ENCODE results near the gene GATAD2A.
"Not testable (repeated sequence)": the region's sequence is repeated elsewhere in the genome, so short reads cannot be mapped to it uniquely, and the experiment has no call there.

Gene GATAD2A

GRCh38 chr19:19464339-19465098, 59.0 kb downstream of the GATAD2A start:
- DNase-seq (ENCODE audit: low read depth in 1 of 2, low spot score in 1 of 2), result no peak

DNA sequence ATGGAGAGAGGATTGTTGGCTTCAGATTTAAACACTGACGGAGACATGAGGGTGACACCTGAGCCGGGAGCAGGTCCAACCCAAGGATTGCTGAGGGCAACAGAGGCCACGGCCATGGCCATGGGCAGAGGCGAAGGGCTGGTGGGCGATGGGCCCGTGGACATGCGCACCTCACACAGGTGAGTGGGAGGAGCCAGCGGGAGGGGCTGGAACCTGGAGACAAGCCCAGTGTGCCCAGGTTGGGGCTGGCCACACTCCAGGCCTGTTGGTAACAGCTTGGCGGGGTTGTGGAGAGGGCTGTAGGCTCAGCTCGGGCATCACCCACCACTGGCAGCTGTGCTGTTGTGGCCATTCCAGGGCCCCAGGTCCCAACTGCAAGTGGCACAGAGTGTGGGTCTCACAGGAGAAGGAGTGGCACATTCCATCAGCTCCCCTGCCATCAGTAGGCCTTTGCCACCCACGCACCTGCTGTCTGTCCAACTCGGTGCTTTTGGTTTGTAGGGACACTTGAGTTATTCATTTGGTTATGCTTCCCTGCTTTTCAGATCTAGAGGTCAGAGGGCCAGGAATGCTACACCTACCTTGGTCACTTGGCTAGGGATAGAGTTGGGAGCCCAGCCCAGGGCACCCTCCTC, 60.1 kb downstream of the GATAD2A start:
- DNase-seq (ENCODE audit: low read depth in 1 of 2, low spot score in 1 of 2), result no peak

- no peak for DNase-seq (ENCODE audit: low read depth in 1 of 2, low spot score in 1 of 2)
These were observed 60.7 kb downstream of the GATAD2A start for GRCh38 chr19:19466201-19466600.

GRCh38 chr19:19468424-19469050, 63.1 kb downstream of the GATAD2A start:
- no peak for DNase-seq (ENCODE audit: low read depth in 1 of 2, low spot score in 1 of 2)

DNA sequence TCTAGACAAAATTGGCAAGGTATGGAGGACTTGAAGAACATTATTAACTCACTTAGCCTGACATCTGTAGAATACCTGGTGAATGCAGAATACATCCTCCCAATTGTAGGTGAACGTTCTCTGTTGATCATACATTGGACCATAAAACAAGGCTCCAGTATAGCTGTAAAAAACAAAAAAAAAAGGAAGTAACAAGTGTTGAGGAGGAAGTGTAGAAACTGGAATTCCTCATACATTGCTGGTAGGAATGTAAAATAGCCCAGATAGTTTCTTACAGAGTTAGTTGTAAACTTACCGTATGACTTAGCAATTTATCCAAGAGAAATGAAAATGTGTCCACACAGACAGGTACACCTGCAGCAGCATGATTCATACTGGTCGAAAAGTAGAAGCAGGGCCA, 65.1 kb downstream of the GATAD2A start:
- no peak for DNase-seq (ENCODE audit: low read depth in 1 of 2, low spot score in 1 of 2)

GRCh38 chr19:19471682-19472081, 66.2 kb downstream of the GATAD2A start:
- no peak for DNase-seq (ENCODE audit: low read depth in 1 of 2, low spot score in 1 of 2)

GRCh38 chr19:19472106-19472505, 66.6 kb downstream of the GATAD2A start:
- DNase-seq (ENCODE audit: low read depth in 1 of 2, low spot score in 1 of 2), result not testable (repeated sequence)

DNA sequence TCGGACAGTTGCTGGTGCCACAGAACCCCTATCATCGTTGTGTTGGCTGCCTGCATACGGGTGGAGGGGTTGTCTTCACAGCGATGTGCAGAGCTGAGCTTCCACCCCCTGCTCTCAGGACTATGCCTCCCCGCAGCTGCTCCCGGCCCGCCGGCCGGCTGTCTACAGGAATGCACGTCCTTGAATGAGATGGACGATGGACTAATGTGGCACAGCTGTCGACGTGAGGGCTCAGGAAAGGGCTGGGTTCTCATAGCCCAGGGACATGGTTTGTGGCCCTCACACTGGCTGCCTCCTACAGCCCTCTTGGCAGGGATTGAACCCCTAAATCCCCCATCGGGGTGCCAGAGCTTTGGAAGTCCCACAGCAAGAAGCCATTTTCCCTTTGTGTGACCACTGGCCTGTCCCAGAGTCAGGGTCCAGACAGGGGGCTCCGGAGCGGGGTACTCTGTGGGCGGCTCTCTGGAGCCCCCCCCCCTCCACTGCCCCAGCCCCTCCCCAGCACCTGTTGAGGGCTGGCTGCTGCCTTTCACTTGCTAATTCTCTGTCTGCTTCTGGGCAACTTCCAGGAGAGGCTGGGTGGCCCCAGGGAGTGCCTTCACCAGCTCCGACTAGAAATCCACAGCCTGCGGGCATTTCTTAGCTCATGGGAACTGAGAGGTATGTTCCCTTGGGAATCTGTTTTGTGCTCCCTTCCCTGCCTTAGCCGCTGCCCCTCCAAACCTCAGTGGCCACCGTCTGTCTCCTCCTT, 69.7 kb downstream of the GATAD2A start:
- no peak for DNase-seq (ENCODE audit: low read depth in 1 of 2, low spot score in 1 of 2)

GRCh38 chr19:19475849-19476828, 70.7 kb downstream of the GATAD2A start:
- no peak for DNase-seq (ENCODE audit: low read depth in 1 of 2, low spot score in 1 of 2)

- DNase-seq (ENCODE audit: low read depth in 1 of 2, low spot score in 1 of 2), result no peak
These were observed 72.4 kb downstream of the GATAD2A start for GRCh38 chr19:19477705-19478383.

GRCh38 chr19:19480688-19481087, 75.2 kb downstream of the GATAD2A start:
- DNase-seq (ENCODE audit: low read depth in 1 of 2, low spot score in 1 of 2), result no peak

- DNase-seq (ENCODE audit: low read depth in 1 of 2, low spot score in 1 of 2), result no peak
These were observed 77.5 kb downstream of the GATAD2A start for GRCh38 chr19:19482809-19483596.

- DNase-seq (ENCODE audit: low read depth in 1 of 2, low spot score in 1 of 2), result no peak
These were observed 79.9 kb downstream of the GATAD2A start for GRCh38 chr19:19485161-19485997.

DNA sequence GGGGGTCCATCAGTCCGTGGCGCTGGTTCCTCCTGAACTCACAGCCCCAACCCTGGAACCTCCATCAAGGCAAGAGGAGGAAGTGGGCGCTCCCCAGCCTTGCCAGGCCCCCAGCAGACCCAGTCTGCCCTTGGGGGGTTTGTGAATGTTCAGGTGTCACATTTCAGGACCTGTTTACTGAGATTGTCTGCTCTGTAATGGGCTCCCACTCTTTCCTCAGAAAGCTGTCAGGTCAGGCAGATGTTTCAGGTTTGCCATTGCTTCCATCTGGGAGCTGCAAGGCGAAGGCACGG, 80.5 kb downstream of the GATAD2A start:
- no peak for DNase-seq (ENCODE audit: low read depth in 1 of 2, low spot score in 1 of 2)

- DNase-seq (ENCODE audit: low read depth in 1 of 2, low spot score in 1 of 2), result no peak
These were observed 81.0 kb downstream of the GATAD2A start for GRCh38 chr19:19486343-19487076.

DNA sequence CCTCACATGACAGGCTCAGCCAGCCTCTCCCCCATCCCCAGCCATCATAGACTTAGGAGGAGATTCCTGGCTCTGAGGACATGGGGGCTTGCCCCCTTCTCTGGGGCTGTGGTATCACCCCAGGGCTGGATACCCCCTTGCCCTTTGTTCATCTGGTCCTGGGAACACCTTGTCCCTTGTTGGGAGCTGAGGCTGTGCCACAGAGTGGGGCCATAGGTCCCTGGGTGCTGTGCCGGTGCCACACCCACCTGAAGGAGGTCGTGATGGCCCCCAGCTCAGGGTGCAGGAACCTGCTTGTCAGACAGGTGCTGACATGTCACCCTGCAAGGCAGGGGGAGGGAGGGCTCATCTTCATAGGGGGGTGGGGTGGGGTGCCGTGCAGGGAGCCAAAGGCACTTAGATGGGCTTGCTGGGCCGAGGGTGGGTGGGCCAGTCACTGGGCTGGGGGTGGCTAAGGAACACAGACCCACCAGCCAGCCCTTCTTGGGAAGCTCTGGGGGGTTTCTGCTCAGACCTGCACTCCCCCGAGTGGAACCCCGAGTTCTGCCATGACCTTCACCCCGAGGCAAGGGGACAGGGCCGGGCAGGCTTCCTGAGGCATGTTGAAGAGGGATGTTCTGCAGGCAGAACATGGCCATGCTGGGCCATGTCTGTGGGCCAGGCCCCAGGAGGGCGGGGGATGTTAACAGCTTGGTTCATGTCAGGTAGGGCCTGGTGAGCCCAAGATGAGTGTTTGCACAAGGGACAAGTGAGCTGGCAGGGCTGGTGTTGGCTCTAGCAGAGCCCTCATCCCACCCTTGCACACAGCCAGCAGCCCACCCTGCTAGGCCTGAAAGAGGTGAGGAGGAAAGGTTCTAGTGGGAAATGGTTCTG, 81.8 kb downstream of the GATAD2A start:
- DNase-seq (ENCODE audit: low read depth in 1 of 2, low spot score in 1 of 2), result no peak

All from stimulated activated CD4-positive, alpha-beta T cell treated with anti-CD3 and anti-CD28 coated beads, Interleukin-15, amount 100 ng/mL, for 1 hour (primary cell).